Measurements from ENCODE around the gene PRR35. TPM values are rescaled to one million over a fixed set of nuclear protein-coding genes. Genes with fewer than 3 reads are reported as not detected.

PRR35 gene
- total and polyA plus RNA-seq, 9 donors, result 0.07 to 0.30 (median 0.13) TPM; not detected in 1

Other genes with a start within 250 kb of the PRR35 start
- 14.5 TPM for gene AXIN1, start 207.7 kb upstream of the PRR35 start, total RNA-seq
- 10 to 100 TPM; 11.5 to 19.2 (median 14.2) TPM for gene AXIN1, start 207.7 kb upstream of the PRR35 start, polyA plus RNA-seq (ENCODE audit: insufficient read depth in 1 of 8, insufficient read length in 8 of 8, low replicate concordance in 1 of 8)
- gene MRPL28, start 189.9 kb upstream of the PRR35 start, total RNA-seq, result 46.1 TPM
- 10 to 100 TPM; 48.4 to 52.6 (median 50.0) TPM for gene MRPL28, start 189.9 kb upstream of the PRR35 start, polyA plus RNA-seq (ENCODE audit: insufficient read depth in 1 of 8, insufficient read length in 8 of 8, low replicate concordance in 1 of 8)
- 16.3 TPM for gene PGAP6, start 178.4 kb upstream of the PRR35 start, total RNA-seq
- 10 to 100 TPM; 23.3 to 38.2 (median 29.3) TPM for gene PGAP6, start 178.4 kb upstream of the PRR35 start, polyA plus RNA-seq (ENCODE audit: insufficient read depth in 1 of 8, insufficient read length in 8 of 8, low replicate concordance in 1 of 8)
- gene NME4, start 163.2 kb upstream of the PRR35 start, total RNA-seq, result 53.5 TPM
- 100 to 1,000 TPM in 3 of 8 donors, 10 to 100 TPM in 5; 70.9 to 115 (median 97.2) TPM for gene NME4, start 163.2 kb upstream of the PRR35 start, polyA plus RNA-seq (ENCODE audit: insufficient read depth in 1 of 8, insufficient read length in 8 of 8, low replicate concordance in 1 of 8)
- 8.4 TPM for gene DECR2, start 158.5 kb upstream of the PRR35 start, total RNA-seq
- 10 to 100 TPM in 7 of 8 donors, 1 to 10 TPM in 1; 8.8 to 20.6 (median 13.4) TPM for gene DECR2, start 158.5 kb upstream of the PRR35 start, polyA plus RNA-seq (ENCODE audit: insufficient read depth in 1 of 8, insufficient read length in 8 of 8, low replicate concordance in 1 of 8)
- 13.9 TPM for gene RAB11FIP3, start 134.7 kb upstream of the PRR35 start, total RNA-seq
- 10 to 100 TPM; 26.5 to 35.8 (median 29.8) TPM for gene RAB11FIP3, start 134.7 kb upstream of the PRR35 start, polyA plus RNA-seq (ENCODE audit: insufficient read depth in 1 of 8, insufficient read length in 8 of 8, low replicate concordance in 1 of 8)
- gene CAPN15, start 32.7 kb upstream of the PRR35 start, total RNA-seq, result 17.2 TPM
- 10 to 100 TPM; 20.0 to 36.7 (median 30.5) TPM for gene CAPN15, start 32.7 kb upstream of the PRR35 start, polyA plus RNA-seq (ENCODE audit: insufficient read depth in 1 of 8, insufficient read length in 8 of 8, low replicate concordance in 1 of 8)
- 1.5 TPM for gene NHLRC4, start 6.6 kb downstream of the PRR35 start, total RNA-seq
- gene NHLRC4, start 6.6 kb downstream of the PRR35 start, polyA plus RNA-seq (ENCODE audit: insufficient read depth in 1 of 8, insufficient read length in 8 of 8, low replicate concordance in 1 of 8), result 1 to 10 TPM; 1.3 to 1.8 (median 1.5) TPM
- gene PIGQ, start 9.6 kb downstream of the PRR35 start, total RNA-seq, result 12.2 TPM
- 10 to 100 TPM; 14.1 to 23.2 (median 19.2) TPM for gene PIGQ, start 9.6 kb downstream of the PRR35 start, polyA plus RNA-seq (ENCODE audit: insufficient read depth in 1 of 8, insufficient read length in 8 of 8, low replicate concordance in 1 of 8)
- 9.4 TPM for gene RAB40C, start 29.7 kb downstream of the PRR35 start, total RNA-seq
- gene RAB40C, start 29.7 kb downstream of the PRR35 start, polyA plus RNA-seq (ENCODE audit: insufficient read depth in 1 of 8, insufficient read length in 8 of 8, low replicate concordance in 1 of 8), result 10 to 100 TPM; 10.3 to 15.4 (median 13.2) TPM
- gene WFIKKN1, start 70.6 kb downstream of the PRR35 start, total RNA-seq, result 0.22 TPM
- under 1 TPM; 0.12 to 0.82 (median 0.39) TPM for gene WFIKKN1, start 70.6 kb downstream of the PRR35 start, polyA plus RNA-seq (ENCODE audit: insufficient read depth in 1 of 8, insufficient read length in 8 of 8, low replicate concordance in 1 of 8)
- 47.9 TPM for gene METTL26, start 75.9 kb downstream of the PRR35 start, total RNA-seq
- gene METTL26, start 75.9 kb downstream of the PRR35 start, polyA plus RNA-seq (ENCODE audit: insufficient read depth in 1 of 8, insufficient read length in 8 of 8, low replicate concordance in 1 of 8), result 10 to 100 TPM; 39.3 to 59.1 (median 42.5) TPM
- gene MCRIP2, start 81.4 kb downstream of the PRR35 start, total RNA-seq, result 18.6 TPM
- gene MCRIP2, start 81.4 kb downstream of the PRR35 start, polyA plus RNA-seq (ENCODE audit: insufficient read depth in 1 of 8, insufficient read length in 8 of 8, low replicate concordance in 1 of 8), result 10 to 100 TPM in 4 of 8 donors, 1 to 10 TPM in 4; 7.7 to 16.8 (median 10.8) TPM
- 12.3 TPM for gene WDR90, start 89.0 kb downstream of the PRR35 start, total RNA-seq
- 10 to 100 TPM; 10.6 to 30.5 (median 20.3) TPM for gene WDR90, start 89.0 kb downstream of the PRR35 start, polyA plus RNA-seq (ENCODE audit: insufficient read depth in 1 of 8, insufficient read length in 8 of 8, low replicate concordance in 1 of 8)
- 31.6 TPM for gene RHOT2, start 107.7 kb downstream of the PRR35 start, total RNA-seq
- 10 to 100 TPM; 45.1 to 88.7 (median 66.5) TPM for gene RHOT2, start 107.7 kb downstream of the PRR35 start, polyA plus RNA-seq (ENCODE audit: insufficient read depth in 1 of 8, insufficient read length in 8 of 8, low replicate concordance in 1 of 8)
- 1.3 TPM for gene RHBDL1, start 115.3 kb downstream of the PRR35 start, total RNA-seq
- 1 to 10 TPM in 6 of 8 donors, under 1 TPM in 2; 0.84 to 2.6 (median 1.7) TPM for gene RHBDL1, start 115.3 kb downstream of the PRR35 start, polyA plus RNA-seq (ENCODE audit: insufficient read depth in 1 of 8, insufficient read length in 8 of 8, low replicate concordance in 1 of 8)
- gene STUB1, start 120.0 kb downstream of the PRR35 start, total RNA-seq, result 70.7 TPM
- 100 to 1,000 TPM in 4 of 8 donors, 10 to 100 TPM in 4; 93.9 to 115 (median 100) TPM for gene STUB1, start 120.0 kb downstream of the PRR35 start, polyA plus RNA-seq (ENCODE audit: insufficient read depth in 1 of 8, insufficient read length in 8 of 8, low replicate concordance in 1 of 8)
- gene JMJD8, start 123.9 kb downstream of the PRR35 start, total RNA-seq, result 20.7 TPM
- gene JMJD8, start 123.9 kb downstream of the PRR35 start, polyA plus RNA-seq (ENCODE audit: insufficient read depth in 1 of 8, insufficient read length in 8 of 8, low replicate concordance in 1 of 8), result 10 to 100 TPM; 27.3 to 40.2 (median 34.5) TPM
- 2.0 TPM for gene WDR24, start 130.0 kb downstream of the PRR35 start, total RNA-seq
- gene WDR24, start 130.0 kb downstream of the PRR35 start, polyA plus RNA-seq (ENCODE audit: insufficient read depth in 1 of 8, insufficient read length in 8 of 8, low replicate concordance in 1 of 8), result 10 to 100 TPM in 1 of 8 donors, 1 to 10 TPM in 7; 7.1 to 10.5 (median 8.9) TPM
- gene FBXL16, start 145.4 kb downstream of the PRR35 start, total RNA-seq, result not detected
- gene FBXL16, start 145.4 kb downstream of the PRR35 start, polyA plus RNA-seq (ENCODE audit: insufficient read depth in 1 of 8, insufficient read length in 8 of 8, low replicate concordance in 1 of 8), result under 1 TPM; 0.18 to 0.87 (median 0.42) TPM
- gene METRN, start 154.7 kb downstream of the PRR35 start, total RNA-seq, result 35.6 TPM
- gene METRN, start 154.7 kb downstream of the PRR35 start, polyA plus RNA-seq (ENCODE audit: insufficient read depth in 1 of 8, insufficient read length in 8 of 8, low replicate concordance in 1 of 8), result 10 to 100 TPM; 33.3 to 49.6 (median 34.9) TPM
- gene ANTKMT, start 160.8 kb downstream of the PRR35 start, total RNA-seq, result 29.8 TPM
- gene ANTKMT, start 160.8 kb downstream of the PRR35 start, polyA plus RNA-seq (ENCODE audit: insufficient read depth in 1 of 8, insufficient read length in 8 of 8, low replicate concordance in 1 of 8), result 10 to 100 TPM; 14.1 to 22.8 (median 16.0) TPM
- gene CCDC78, start 166.0 kb downstream of the PRR35 start, total RNA-seq, result 0.18 TPM
- gene CCDC78, start 166.0 kb downstream of the PRR35 start, polyA plus RNA-seq (ENCODE audit: insufficient read depth in 1 of 8, insufficient read length in 8 of 8, low replicate concordance in 1 of 8), result 1 to 10 TPM in 7 of 8 donors, under 1 TPM in 1; 0.77 to 2.1 (median 1.3) TPM
- 1.7 TPM for gene HAGHL, start 166.7 kb downstream of the PRR35 start, total RNA-seq
- gene HAGHL, start 166.7 kb downstream of the PRR35 start, polyA plus RNA-seq (ENCODE audit: insufficient read depth in 1 of 8, insufficient read length in 8 of 8, low replicate concordance in 1 of 8), result 1 to 10 TPM; 1.8 to 4.7 (median 2.9) TPM
- gene CIAO3, start 180.6 kb downstream of the PRR35 start, total RNA-seq, result 18.3 TPM
- gene CIAO3, start 180.6 kb downstream of the PRR35 start, polyA plus RNA-seq (ENCODE audit: insufficient read depth in 1 of 8, insufficient read length in 8 of 8, low replicate concordance in 1 of 8), result 10 to 100 TPM; 14.3 to 19.6 (median 17.5) TPM
- gene MSLN, start 200.3 kb downstream of the PRR35 start, total RNA-seq, result 0.31 TPM
- gene MSLN, start 200.3 kb downstream of the PRR35 start, polyA plus RNA-seq (ENCODE audit: insufficient read depth in 1 of 8, insufficient read length in 8 of 8, low replicate concordance in 1 of 8), result 1 to 10 TPM in 4 of 8 donors, under 1 TPM in 4; 0.23 to 6.9 (median 0.93) TPM
- gene RPUSD1, start 228.0 kb downstream of the PRR35 start, total RNA-seq, result 9.4 TPM
- 10 to 100 TPM; 10.0 to 13.9 (median 12.0) TPM for gene RPUSD1, start 228.0 kb downstream of the PRR35 start, polyA plus RNA-seq (ENCODE audit: insufficient read depth in 1 of 8, insufficient read length in 8 of 8, low replicate concordance in 1 of 8)
- 14.5 TPM for gene CHTF18, start 228.2 kb downstream of the PRR35 start, total RNA-seq
- gene CHTF18, start 228.2 kb downstream of the PRR35 start, polyA plus RNA-seq (ENCODE audit: insufficient read depth in 1 of 8, insufficient read length in 8 of 8, low replicate concordance in 1 of 8), result 10 to 100 TPM; 11.5 to 27.1 (median 18.0) TPM
- gene GNG13, start 240.3 kb downstream of the PRR35 start, total RNA-seq, result not detected
- under 1 TPM in 1 of 8 donors, not detected in 7; 0.20 TPM for gene GNG13, start 240.3 kb downstream of the PRR35 start, polyA plus RNA-seq (ENCODE audit: insufficient read depth in 1 of 8, insufficient read length in 8 of 8, low replicate concordance in 1 of 8)

Measured in muscle of leg (tissue), 9 donors.